Measurements from ENCODE around the gene HOXC9. TPM values are rescaled to one million over a fixed set of nuclear protein-coding genes. Genes with fewer than 3 reads are reported as not detected.

The HOXC9 gene
- total and polyA plus RNA-seq, 4 donors = not detected

DNA sequence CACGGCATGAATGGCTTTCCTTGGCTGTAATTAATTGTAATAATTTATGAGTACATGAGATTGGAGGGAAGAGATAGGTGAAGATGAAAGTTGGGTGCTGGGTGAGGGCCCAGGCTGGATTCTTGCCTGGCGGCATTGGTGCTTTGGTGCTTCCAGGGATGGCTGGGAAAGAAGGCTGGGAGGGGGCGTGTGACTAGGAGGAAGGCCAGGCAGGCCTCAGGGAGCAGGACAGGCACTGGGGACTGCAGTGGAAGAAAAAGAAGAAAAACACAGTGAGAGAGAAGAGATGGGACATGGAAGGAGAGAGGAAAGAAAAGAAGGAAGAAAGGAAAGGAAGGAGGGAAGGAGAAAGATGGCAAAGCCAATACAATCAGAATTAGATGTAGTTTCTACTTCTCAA, 3.7 kb downstream of the HOXC9 start:
- WGBS = 26% methylated on average over 3 of the region's 3 CpGs
- TF ChIP-seq, protein P1, sequence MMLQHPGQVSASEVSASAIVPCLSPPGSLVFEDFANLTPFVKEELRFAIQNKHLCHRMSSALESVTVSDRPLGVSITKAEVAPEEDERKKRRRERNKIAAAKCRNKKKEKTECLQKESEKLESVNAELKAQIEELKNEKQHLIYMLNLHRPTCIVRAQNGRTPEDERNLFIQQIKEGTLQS (IDR thresholded peaks at IDR 0.05) = no peak
- no peak for TF ChIP-seq HNF4A (conservative IDR thresholded peaks at IDR 0.05)
- TF ChIP-seq HNF4G (IDR thresholded peaks at IDR 0.05) = no peak
- TF ChIP-seq RXRA (IDR thresholded peaks at IDR 0.05) = no peak
- TF ChIP-seq GABPA (IDR thresholded peaks at IDR 0.05 in 1 of 2, conservative IDR thresholded peaks at IDR 0.05 in 1 of 2) = no peak
- TF ChIP-seq YY1 (IDR thresholded peaks at IDR 0.05) = no peak
- no peak for TF ChIP-seq ZBTB33 (IDR thresholded peaks at IDR 0.05)
- TF ChIP-seq REST (IDR thresholded peaks at IDR 0.05) = no peak
- no peak for TF ChIP-seq MAX (IDR thresholded peaks at IDR 0.05)
- TF ChIP-seq JUND (IDR thresholded peaks at IDR 0.05) = no peak
- no peak for TF ChIP-seq TAF1 (conservative IDR thresholded peaks at IDR 0.05)
- TF ChIP-seq FOXA1 (IDR thresholded peaks at IDR 0.05) = no peak
- TF ChIP-seq EGR1 (IDR thresholded peaks at IDR 0.05; ENCODE audit: low read depth in 2 of 2) = no peak
- TF ChIP-seq CTCF (IDR thresholded peaks at IDR 0.05; ENCODE audit: low read depth, low read length, missing input control) = no peak
- no peak for TF ChIP-seq NR2F2 (IDR thresholded peaks at IDR 0.05)
- TF ChIP-seq FOXA2 (IDR thresholded peaks at IDR 0.05) = no peak
- TF ChIP-seq SP1 (IDR thresholded peaks at IDR 0.05) = no peak
- Histone ChIP-seq H3K9ac (ENCODE audit: low read depth in 1 of 2, low read length in 2 of 2) (no peak overlapping the region), H3K27me3 (ENCODE audit: control insufficient read depth in 4 of 4, insufficient read depth in 4 of 4, low read length in 3 of 4) (peaks cover 5 to 52% (median 12%) of the 10 kb centered on the region in 4 donors), H3K27ac (ENCODE audit: low read depth in 1 of 2, low read length in 2 of 2) (no peak overlapping the region), H3K36me3 (ENCODE audit: control insufficient read depth in 4 of 4, insufficient read depth in 3 of 4, low read depth in 1 of 4, low read length in 3 of 4) (no peaks in the 10 kb centered on the region), H3K4me3 (ENCODE audit: low read depth in 1 of 3, low read length in 3 of 3) (no peak overlapping the region), H3K4me1 (ENCODE audit: control insufficient read depth in 4 of 4, insufficient read depth in 4 of 4, low read length in 3 of 4) (peaks cover 6 to 15% (median 10%) of the 10 kb centered on the region in 4 donors), H3K9me3 (ENCODE audit: control insufficient read depth in 4 of 4, low read length in 3 of 4) (no peaks in the 10 kb centered on the region)
- no peak for DNase-seq (ENCODE audit: low spot score)

Measured in liver (tissue), 9 donors.